Fibroblast of skin of abdomen (primary cell): ENCODE results near the gene CSTB. TPM values are rescaled to one million over a fixed set of nuclear protein-coding genes. Genes with fewer than 3 reads are reported as not detected.
A peak's percentile ranks its signal among the peaks of the same experiment; 100 is the strongest.
"Not testable (repeated sequence)": the region's sequence is repeated elsewhere in the genome, so short reads cannot be mapped to it uniquely, and the experiment has no call there.

Experiments
- DNase-seq: peaks from one replicate; pipeline ENCODE4 v3.0.0-alpha.2; 2013
- polyA plus RNA-seq, 2 experiments: library from polyadenylated mRNA; unstranded; fragments of 120-200 nt; gene quantifications; one replicate each; pipeline ENCODE4 v1.2.1, GENCODE V29; 2013; ENCODE audit not compliant: insufficient read length in 2 of 2

The CSTB gene, protein sequence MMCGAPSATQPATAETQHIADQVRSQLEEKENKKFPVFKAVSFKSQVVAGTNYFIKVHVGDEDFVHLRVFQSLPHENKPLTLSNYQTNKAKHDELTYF
- 47.3 TPM for polyA plus RNA-seq (2013, experiment 1 of 2; ENCODE audit: insufficient read length)
- polyA plus RNA-seq (2013, experiment 2 of 2; ENCODE audit: insufficient read length): 46.8 TPM

DNA sequence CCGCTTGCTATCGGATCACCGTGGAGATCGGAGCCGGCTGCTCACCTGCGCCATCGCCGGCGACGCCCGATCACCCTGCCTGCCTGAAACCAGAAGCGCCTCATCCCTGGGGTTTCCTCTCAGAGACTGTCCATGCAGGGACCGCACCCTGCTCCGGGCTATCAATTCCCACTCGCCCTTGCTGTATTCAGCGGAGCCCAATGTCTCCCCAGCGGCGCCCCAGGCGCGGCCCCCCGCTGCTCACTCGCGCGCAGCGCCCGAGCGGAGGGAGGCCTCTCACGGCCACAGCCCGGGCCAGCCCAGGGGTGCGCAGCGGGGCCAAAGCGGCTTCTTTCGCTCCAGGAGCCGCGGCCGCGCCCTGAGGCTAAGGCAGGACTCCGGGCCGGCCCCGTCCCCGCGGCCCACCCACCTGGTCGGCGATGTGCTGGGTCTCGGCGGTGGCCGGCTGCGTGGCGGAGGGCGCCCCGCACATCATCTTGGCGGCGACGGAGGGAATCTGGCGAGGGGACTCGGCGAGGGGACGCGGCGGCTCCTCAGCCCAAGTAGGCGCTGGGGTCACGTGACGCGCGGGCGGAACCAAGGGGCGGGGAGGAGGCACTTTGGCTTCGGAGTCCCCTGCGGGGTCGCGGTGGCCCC lies at the start of gene CSTB:
TSS of gene CSTB (minus strand) at position 514 of the 636 bp plus-strand sequence. CDS start at position 475, 39 bp downstream.
- peak; percentile 60 for DNase-seq

DNA sequence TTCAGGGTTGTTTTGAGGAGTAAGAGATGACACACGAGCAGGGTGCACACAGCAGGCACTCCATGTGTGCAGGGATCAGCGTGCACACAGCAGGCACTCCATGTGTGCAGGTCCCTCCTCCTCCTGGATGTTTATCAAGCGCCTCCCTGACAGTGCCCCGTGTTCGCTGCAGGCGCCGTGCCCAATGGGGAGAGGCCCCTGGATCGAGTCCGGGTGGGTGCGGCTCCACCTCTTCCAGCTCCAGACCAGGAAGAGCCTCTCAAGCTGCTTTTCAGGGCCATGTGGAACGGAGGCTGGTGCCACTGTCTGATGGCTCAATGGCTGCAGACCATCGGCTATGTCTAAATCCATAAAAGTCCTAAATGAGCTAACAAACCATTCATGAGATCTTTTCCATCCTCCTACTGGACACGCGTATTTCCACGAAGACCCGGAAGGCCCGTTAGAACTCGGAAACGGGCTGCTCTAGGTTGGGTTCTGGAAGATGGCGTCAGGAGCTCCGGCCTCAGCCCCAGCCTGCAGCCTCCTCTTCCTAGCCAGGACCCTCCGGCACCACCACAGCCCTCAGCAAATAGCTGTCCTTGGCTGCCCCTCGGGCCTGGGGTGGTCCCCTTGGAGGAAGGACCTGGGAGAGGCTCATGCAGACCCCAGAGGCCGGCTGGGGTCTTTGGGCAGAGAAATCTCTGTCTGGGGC lies 49.3 kb upstream of the CSTB start:
- no peak for DNase-seq

DNA sequence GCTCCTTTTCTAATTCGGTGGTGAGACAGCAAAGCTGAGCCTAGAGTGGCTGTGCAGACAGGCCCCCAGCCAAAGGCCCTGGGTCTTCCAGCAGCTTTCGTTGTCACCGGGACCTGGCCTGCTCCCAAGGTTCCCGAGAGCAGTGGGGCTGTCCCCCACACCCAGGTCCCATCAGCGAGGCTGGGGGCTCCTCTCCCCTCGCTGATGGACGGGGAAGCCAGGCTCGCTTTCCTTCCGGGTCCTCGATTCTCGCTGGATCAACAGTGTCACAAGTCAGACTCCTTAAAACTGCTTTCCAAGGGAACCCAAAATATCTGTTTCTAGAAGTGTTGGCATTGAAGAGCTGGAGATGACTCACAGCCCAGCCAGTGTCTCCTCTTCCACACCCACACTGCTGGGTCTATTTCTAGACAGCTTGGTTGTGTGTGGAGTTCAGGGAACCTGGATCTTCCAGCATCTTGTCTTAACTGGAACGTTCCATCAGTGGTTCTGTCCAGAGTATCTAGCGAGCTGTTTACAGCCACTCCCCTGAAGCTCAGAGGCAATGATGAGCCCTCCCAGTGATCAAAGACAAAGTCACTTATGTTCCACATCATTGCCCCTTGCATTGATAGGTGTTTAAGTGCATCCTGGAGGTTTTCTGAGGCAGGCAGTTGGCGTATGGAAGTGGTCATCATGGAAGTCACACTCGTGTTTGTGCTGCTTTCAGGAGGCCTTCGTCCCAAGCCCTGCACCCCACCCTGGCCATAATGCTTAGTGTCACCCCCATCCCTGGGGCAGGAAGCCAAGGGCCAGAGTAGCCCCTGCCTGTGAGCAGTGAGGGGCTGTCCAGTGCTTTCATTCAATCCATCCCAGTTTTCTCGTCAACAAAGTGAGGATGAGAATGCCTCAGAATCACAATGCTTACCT lies 48.5 kb upstream of the CSTB start:
- peak; percentile 35 for DNase-seq

DNA sequence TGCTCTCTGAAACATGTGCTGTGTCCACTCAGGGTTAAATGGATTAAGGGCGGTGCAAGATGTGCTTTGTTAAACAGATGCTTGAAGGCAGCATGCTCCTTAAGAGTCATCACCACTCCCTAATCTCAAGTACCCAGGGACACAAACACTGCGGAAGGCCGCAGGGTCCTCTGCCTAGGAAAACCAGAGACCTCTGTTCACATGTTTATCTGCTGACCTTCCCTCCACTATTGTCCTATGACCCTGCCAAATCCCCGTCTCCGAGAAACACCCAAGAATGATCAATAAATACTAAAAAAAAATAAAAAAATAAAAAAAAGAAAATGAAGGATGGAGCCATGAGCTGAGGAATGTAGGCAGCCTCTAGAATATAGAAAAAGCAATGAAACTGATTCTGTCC lies 46.6 kb upstream of the CSTB start:
- not testable (repeated sequence) for DNase-seq

DNA sequence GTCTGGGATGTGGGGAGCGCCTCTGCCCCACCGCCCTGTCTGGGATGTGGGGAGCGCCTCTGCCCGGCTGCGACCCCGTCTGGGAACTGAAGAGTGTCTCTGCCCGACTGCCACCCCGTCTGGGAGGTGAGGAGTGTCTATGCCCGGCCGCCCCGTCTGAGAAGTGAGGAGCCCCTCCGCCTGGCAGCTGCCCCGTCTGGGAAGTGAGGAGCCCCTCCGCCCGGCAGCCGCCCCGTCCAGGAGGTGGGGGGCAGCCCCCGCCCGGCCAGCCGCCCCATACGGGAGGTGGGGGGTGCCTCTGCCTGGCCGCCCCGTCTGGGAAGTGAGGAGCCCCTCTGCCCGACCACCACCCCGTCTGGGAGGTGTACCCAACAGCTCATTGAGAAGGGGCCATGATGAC lies 46.1 kb upstream of the CSTB start:
- not testable (repeated sequence) for DNase-seq

DNA sequence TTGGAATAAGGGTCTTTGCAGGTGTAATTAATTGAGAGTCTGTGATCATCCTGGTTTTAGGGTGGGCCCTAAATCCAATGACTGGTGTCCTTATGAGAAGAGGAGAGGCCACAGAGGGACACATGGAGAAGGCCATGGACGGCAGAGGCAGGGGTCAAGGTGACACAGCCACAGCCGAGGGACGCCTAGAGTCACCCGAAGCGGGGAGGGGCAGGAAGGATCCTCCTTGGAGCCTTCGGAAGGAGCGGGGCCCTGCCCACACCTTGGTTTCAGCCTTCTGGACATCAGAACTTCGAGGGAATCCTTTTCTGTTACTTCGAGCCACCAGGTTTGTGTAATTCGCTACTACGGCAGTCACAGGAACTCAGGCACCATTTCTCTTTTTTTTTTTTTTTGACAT lies 44.4 kb upstream of the CSTB start:
- no peak for DNase-seq

DNA sequence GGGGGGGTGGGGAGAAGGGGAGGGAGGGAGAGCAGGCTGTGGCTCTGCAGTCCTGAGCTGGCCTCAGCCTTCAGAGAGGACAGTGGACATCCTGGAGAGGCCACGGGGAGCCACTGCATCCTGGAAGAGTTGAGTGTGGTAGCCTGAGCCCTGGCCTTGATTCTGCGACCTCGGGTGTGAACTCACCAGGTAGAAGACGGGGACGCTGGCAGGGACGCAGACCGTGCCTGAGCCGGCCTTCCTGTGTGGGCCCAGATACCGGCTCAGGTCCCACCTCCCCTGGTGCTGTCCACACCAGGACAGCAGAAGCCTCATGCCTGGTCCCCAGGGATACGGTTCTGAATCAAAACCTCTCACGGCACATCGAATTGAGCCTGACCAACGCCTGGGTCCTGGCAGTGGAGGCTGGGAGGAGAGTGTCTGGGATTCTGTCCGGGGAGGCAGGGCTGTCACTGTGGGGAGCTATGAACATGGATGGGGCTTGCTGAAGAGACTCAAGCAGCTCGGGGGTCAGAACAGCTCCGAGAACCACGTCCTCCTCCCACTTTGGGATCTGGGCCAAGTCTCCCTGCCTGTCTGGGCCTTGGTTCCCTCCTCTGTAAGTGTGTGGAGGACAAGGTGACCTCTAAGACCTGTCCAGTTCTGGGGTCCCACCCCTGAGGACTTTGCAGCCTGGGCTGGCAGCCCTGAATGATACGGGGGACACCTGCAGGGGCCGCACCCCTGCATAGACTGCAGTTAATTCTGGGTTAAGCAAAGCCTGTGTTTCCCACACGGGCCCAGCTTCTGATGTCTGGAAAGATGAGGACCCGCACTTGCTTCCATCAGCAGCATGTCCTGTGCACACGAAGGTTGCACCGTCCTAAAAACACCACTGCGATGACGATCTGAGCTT lies 43.6 kb upstream of the CSTB start:
- no peak for DNase-seq

DNA sequence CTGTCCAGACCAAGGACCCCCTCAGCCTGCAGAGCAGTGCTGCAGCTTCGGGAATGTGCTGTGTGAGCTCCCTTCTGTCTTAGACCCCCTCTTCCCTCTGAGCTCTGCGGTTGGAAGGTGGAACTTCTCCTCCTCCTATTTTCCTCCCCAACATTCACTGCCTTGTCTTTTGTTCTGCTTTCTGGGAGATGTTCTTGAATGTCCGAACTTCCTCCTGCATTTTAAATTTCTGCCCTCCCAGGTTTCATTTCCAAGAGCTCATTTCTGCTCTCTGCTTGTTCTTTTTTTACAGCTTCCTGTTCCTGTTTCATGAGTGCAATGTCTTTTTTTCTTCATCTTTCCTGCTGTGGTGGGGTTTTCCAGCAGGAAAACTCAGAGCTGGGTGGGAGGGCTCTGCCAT lies 42.6 kb upstream of the CSTB start:
- DNase-seq: no peak

DNA sequence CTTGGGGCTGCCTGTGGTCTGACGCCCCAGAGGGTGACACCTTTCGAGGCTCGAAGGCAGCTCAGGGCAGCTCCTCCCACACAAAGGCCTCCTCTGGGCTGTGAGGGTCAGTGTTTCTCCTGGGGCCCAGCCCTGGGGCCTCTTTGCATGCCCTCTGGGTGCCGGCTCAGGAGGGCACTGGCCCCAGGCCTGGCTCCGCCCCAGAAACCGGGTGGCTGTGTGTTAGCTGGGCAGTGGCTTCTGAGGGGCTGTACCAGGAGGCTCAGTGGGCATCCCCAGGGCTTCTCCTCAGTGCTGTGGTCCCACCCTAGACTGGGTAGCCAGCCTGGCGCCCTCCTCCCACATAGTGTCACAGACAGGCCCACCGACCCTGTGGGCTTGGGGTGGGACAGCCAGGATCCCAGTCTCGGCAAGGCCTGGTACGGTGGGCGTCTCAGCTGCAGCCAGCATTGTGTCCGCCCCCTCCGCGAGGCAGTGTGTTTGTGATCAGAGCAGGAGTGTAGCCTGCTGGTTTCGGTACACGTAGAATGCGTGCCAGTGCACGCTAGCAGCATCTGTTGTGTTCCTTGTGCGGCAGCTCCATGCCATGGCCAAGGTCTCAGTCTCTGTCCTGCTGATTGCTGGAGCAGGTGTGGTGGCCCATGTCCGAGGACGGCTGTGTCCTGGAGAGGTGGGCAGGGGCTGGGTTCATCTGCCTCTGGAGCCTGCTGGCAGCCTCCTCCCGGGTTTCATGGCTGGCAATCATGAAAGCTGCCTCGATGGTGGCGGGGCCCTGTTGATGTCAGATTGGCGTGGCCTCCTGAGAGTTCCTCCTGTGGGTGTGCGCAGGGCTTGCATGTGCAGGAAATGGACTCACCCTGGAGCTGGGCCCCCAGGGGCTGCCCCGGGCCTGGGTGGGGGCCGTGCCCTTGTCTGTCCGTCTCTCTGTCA lies 41.3 kb upstream of the CSTB start:
- no peak for DNase-seq

DNA sequence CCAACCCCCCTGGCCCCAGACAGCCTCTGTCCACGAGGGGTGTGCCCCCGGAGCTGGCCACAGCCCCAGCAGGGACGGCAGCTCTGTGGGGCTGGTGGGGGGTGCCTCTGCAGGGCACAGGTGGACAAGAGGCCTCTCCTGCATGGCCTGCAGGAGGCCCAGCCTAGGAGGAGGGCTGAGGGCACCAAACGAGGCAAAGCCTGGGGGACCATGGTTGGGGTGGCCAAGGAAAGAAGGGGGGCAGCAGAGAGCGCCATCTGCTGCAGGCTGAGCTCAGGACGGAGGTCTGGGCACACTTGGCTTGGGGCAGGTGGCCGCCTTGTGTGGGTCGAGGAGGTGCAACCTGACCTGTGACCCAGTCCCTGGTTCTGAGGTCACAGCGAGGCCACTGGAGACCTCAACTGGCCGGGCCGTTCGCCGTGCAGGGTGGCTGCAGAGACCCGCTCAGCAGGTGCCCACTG lies 40.5 kb upstream of the CSTB start:
- no peak for DNase-seq

DNA sequence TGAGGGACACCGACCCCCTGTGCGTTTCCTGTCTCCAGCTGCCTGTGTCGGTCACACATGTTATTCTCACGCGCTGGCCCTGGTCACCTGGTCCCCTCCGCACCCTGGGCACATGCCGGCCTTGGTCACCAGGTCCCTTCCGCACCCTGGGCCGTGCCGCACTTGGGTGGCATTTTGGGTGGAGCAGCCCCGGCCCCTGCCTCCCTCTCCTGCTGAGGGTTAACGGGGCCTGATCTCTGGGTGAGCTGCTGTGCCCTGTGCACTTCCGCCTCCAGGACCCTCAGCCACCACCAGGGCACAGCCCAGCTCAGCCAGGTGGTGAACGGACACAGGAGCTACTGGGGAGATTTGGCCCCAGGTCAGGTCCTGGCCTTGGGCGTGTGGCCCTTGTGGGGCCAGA lies 39.9 kb upstream of the CSTB start:
- no peak for DNase-seq

DNA sequence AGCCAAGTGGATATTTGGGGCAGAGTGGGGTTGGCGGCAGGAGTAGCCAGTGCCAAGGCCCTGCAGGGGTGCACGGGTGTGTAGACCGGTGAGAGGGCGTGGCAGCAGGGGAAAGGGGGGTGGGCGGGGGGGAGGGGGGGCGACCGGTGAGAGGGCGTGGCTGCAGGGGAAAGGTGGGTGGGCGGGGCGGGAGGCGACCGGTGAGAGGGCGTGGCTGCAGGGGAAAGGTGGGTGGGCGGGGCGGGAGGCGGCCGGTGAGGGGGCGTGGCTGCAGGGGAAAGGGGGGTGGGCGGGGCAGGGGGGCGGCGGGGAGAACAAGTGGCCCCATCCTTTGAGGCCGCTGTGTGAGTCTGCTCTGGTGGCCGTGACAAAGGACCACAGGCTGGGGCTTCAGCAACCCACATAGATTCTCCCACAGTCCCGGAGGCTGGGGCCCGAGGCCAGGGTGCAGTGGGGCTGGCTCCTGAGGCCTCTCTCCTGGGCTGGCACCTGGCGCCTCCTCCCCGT lies 39.1 kb upstream of the CSTB start:
- DNase-seq: no peak

DNA sequence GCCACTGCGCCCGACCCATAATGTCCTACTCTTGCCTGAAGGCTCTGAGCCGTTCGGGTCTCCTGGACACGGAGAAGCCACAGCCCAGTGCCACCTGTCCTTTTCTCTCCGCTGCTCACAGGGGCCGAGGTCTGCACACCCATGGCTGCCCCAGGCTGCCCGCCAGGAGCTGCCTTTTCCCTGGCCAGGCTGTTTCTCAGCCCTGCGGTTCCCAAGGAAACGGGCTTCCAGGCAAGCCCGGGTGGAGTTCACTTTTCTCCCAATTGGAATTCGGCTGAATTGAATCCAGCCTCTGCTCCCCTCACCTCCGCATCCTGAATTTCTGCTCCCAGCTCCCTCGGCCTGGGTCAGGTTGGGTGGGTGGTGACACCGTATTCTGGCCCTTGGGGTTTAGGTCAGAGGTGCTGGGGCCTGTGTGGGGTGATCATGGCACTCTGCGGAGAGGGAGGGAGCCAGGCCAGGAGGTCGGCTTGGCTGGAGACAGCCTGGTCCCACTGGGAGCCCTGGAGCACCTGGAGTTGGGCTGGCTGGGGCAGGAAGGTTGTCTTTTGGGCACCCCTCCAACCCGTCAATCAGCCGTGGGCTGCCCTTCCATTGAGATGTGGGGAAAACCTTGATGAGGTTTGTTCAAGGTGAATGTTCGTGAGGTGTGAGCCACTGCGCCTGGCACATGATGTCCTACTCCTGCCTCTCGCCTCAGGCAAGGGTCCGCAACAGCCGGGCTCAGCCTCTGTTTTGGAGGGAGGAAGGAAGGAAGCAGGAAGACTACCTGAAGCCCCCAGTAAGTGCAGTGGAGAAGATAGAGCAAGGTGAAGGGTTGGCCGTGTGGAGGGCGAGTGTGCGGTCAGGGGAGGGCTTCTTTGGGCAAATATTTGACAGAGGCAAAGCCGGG lies 38.4 kb upstream of the CSTB start:
- no peak for DNase-seq

DNA sequence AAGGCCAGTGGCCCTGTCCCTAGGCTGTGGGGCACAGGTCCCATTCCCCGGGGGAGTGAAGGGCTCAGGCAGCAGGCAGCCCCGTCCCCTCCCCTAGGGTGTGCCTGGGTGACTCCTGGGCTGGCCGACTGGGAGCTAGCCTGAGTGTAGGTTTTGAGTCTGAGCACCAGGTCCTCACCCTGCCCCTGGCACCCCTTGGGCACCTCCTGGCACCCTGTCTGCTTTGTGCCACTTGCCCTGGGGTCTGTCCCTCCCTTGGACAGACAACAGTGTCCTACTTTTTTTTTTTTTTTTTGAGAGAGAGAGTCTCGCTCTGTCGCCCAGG lies 37.5 kb upstream of the CSTB start:
- no peak for DNase-seq

DNA sequence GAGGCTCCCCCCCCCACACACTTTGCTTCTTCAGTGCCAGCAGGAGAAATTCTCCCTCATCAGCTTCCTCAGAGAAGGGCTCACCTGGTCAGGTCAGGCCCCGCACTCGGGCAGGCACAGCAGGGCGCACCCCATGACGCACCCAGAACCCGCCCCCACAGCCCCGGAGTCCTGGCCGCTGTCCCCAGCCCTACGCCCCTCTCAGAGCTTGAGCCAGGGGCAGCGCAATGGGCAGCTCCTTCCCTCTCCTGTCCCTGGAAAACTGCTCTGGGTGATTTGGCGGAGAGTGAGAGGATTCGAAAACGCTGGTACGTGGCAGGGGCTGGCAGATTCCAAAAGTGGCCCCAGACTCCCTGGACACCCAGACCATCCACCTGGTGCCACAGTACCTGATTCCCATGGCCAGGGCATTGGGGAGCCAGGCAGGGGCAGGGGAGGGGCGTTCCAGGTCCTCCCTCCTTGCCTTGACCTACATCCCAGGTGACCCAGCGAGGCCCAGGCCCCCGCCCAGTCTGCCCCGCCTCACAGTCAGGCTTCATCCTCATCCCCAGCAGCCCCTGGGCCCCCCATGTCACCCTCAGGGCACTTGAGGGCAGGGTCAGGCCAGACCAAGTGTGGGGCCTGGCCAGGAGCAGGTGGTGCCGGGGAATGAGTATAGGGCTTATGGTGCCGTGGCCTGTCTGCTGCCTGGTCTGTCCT lies 37.0 kb upstream of the CSTB start:
- no peak for DNase-seq

DNA sequence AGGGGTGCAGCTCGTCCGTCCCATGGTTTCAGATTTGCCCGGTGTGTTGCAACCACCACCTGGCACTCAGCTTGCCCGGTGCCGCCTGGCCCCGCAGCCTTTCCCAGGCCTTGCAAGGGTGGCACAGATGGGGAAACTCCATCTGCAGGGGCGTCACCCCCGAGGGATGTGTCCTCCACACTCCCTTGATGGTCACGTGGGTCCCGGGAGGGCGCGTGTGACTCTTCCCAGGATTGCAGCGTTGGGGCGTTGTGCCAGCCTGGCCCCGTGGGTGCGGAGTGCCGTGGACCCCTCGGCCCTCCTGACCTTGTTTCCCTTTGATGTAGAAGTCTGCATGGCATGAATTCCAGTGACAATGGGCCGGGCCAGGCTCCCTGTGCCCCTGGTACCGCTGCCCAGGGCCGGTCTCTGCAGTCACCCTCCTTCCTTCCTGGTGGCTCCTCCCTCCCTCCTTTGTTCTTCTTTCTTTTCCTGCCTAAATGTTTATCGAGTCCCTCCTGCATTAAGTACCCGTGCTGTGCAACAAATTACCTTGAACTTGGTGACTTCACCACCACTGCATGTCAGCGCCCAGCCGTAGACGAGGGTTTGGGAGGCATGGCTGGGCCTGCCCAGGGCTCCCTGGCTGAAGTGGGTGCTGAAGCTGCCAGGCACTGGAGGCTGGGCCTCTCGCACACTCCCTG lies 36.2 kb upstream of the CSTB start:
- no peak for DNase-seq

DNA sequence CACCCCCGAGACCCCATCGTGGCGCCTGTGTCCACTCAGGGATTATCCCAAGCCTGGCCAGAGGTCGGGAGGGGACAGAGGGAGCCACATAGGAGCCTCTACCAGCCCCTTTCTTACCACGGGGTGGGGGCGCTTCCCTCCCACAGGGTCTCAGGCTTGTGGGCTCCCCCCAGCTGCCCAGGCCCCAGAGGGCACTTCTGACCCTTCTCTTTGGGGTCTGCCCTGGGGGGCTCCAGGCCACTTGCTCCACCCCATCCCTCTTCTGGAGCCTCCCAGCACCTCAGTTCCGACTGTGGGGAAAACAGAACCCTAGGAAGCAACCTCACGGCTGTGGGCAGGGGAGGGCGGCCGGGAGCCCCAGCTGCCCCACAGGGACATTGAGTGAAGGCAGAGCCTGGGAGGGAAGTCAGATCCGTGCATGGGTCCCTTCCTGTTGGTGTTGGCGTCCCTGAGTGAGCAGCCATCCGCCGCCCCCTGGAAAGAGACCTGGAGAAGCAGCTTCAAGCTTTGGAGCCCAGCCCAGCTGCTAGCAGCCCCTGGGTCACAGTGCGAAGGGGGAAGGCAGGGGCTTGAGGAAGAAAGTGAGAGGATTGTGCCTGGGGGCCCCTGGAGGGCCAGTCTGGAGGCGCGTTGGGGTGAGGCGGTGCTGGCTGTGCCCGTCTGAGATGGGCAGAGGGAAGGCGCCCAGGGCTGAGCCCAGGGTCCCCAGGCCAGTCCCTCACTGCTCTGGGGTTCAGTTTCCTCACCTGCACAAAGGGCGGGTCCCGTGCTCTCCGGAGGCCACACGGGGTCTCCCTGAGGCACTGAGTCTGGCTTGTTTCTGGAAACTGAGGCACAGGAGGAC lies 35.4 kb upstream of the CSTB start:
- DNase-seq: no peak
